ENCODE measurements around the gene PRUNE2. TPM values are rescaled to one million over a fixed set of nuclear protein-coding genes. Genes with fewer than 3 reads are reported as not detected.

The PRUNE2 gene
- total and polyA plus RNA-seq, 9 of the 15 experiments (the other 6 are each of a cell fraction or from before 2014, with no cell fraction given) = 0.05 to 0.45 (median 0.18) TPM; not detected in 1

- TF ChIP-seq HMGXB4 (CRISPR knock-in tag; IDR thresholded peaks at IDR 0.05) = no peak
- no peak for TF ChIP-seq ZNF41 (CRISPR knock-in tag; conservative IDR thresholded peaks at IDR 0.05)
- no peak for TF ChIP-seq OTX1 (CRISPR knock-in tag; IDR thresholded peaks at IDR 0.05)
Observed at GRCh38 chr9:76828447-76828846, 77.5 kb downstream of the PRUNE2 start (continued).

DNA sequence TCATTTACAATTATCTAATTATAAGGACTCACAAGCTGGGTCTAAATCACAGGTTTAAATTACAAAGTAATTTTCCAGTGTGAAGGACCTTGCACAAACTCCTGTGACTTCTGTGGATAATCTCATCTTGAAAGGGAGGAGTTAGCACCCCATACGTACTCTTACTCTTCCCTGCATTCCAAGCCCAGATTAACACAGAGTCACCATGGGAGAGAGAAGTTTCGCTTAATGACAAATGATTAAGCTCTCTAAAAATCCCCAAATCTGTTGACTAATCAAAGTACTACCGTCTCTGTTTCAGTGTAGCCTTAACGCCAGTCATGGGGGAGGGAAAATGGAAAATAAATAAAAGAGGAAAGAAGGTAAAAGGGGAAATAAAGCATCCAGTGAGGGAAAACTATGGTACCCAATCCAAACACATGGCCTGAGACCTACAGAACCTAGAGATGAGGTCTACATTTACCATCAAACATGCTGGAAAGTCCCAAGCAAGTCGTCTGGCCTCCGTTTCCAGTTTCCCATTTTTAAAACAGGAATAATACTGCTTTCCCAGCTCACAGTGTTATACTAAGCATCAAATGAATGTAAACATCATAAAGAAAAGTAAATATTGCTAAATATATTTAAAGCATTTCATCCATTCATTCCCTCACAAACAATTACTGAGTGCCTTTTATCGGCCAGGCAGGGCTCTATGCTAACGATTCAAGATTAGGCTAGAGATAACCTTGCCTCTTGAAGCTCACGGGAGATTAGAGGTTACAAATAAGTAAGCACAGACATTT is 78.4 kb downstream of the PRUNE2 start:
- in situ Hi-C loops (cut with MboI) = no loop called here
- Histone ChIP-seq H3K36me3 (ENCODE audit: control insufficient read depth, insufficient read depth, low read length) (no peaks in the 10 kb centered on the region), H3K9ac (ENCODE audit: insufficient read depth in 1 of 2, low read depth in 2 of 2, low read length in 2 of 2) (no peak overlapping the region), H3K4me3 (no peak overlapping the region), H3K27me3 (ENCODE audit: control insufficient read depth in 2 of 2, insufficient read depth in 2 of 2, low read length in 2 of 2) (no peaks in the 10 kb centered on the region), H2AFZ (ENCODE audit: low read depth, low read length) (no peak overlapping the region), H3K4me2 (ENCODE audit: insufficient read depth, low read length) (no peak overlapping the region), H4K20me1 (replicated peaks; ENCODE audit: control insufficient read depth, insufficient read depth, low read length) (no peaks in the 10 kb centered on the region), H3K4me1 (replicated peaks in 1 of 2; ENCODE audit: control insufficient read depth in 2 of 2, insufficient read depth in 2 of 2, low read length in 2 of 2) (no peaks in the 10 kb centered on the region), H3K9me1 (ENCODE audit: control insufficient read depth, insufficient read depth, low read length) (no peaks in the 10 kb centered on the region), H3K9me3 (replicated peaks; ENCODE audit: control insufficient read depth, insufficient read depth, low read depth, low read length) (no peaks in the 10 kb centered on the region), H3K79me2 (ENCODE audit: control insufficient read depth, insufficient read depth, low read length) (no peaks in the 10 kb centered on the region), H3K27ac (ENCODE audit: extremely low read depth, low read depth, low read length) (no peak overlapping the region)
- no TSS peak for BruUV-seq (replicated peaks)
- no peak for ATAC-seq
- WGBS (ENCODE audit: insufficient coverage, low coverage, missing lambda C conversion rate) = 0% methylated on average over 9 of the region's 9 CpGs
- no peak for DNase-seq (ENCODE audit: extremely low read depth in 1 of 4, low spot score in 3 of 4)
- CTCF ChIA-PET (ENCODE audit: low intra/inter-chr PET ratio) = no interaction called here
- intact Hi-C loops (cut with micrococcal nuclease) = loop anchor here (10.0 kb wide), 1 partner anchor 57 kb away; no protein-coding TSS in a partner anchor
- FAIRE-seq = no peak
- POLR2A ChIA-PET = interaction anchor here (0.6 kb wide), 1 partner anchor 271 kb away, joined by 3 read pairs; no protein-coding TSS in a partner anchor
- TF ChIP-seq YBX1 (IDR thresholded peaks at IDR 0.05) = no peak
- no peak for TF ChIP-seq SMAD1 (IDR thresholded peaks at IDR 0.05; ENCODE audit: low read depth, low read length, partially characterized antibody)
- TF ChIP-seq TCF3 (CRISPR knock-in tag; IDR thresholded peaks at IDR 0.05) = no peak
- no peak for TF ChIP-seq NONO (IDR thresholded peaks at IDR 0.05; ENCODE audit: low read depth in 2 of 2, low read length in 1 of 2)
- no peak for TF ChIP-seq NR4A1 (CRISPR knock-in tag; IDR thresholded peaks at IDR 0.05)
- no peak for TF ChIP-seq NR4A1 (tag; IDR thresholded peaks at IDR 0.05)
- no peak for TF ChIP-seq ZNF444 (CRISPR knock-in tag; IDR thresholded peaks at IDR 0.05)
- no peak for TF ChIP-seq POLR2B (IDR thresholded peaks at IDR 0.05; ENCODE audit: low read depth, partially characterized antibody)
- no peak for TF ChIP-seq POLR3A (IDR thresholded peaks at IDR 0.05; ENCODE audit: borderline replicate concordance, extremely low read depth, insufficient read depth, insufficient read length)
- TF ChIP-seq MEF2A (IDR thresholded peaks at IDR 0.05; ENCODE audit: control insufficient read depth, low read depth, low read length) = no peak
- TF ChIP-seq ZNF324 (CRISPR knock-in tag; IDR thresholded peaks at IDR 0.05) = no peak
- TF ChIP-seq CHD4 (IDR thresholded peaks at IDR 0.05; ENCODE audit: insufficient read depth, insufficient replicate concordance, low read depth, low read length, poor library complexity, severe bottlenecking) = no peak
- TF ChIP-seq HDGF (IDR thresholded peaks at IDR 0.05) = no peak
- TF ChIP-seq TRIM24 (IDR thresholded peaks at IDR 0.05) = no peak
- TF ChIP-seq ZNF175 (CRISPR knock-in tag; IDR thresholded peaks at IDR 0.05; ENCODE audit: low read depth) = no peak
- TF ChIP-seq HSF4 (CRISPR knock-in tag; IDR thresholded peaks at IDR 0.05; ENCODE audit: borderline replicate concordance) = no peak
- TF ChIP-seq DIDO1 (tag; IDR thresholded peaks at IDR 0.05; ENCODE audit: low read depth) = no peak
- no peak for TF ChIP-seq STAT5A (IDR thresholded peaks at IDR 0.05; ENCODE audit: borderline replicate concordance, low read length)

Measured in K562 (cell line).